ENCODE results near the gene SLC27A4.
A peak's percentile ranks its signal among the peaks of the same experiment; 100 is the strongest.
"Not testable (repeated sequence)": the region's sequence is repeated elsewhere in the genome, so short reads cannot be mapped to it uniquely, and the experiment has no call there.

Gene SLC27A4

DNA sequence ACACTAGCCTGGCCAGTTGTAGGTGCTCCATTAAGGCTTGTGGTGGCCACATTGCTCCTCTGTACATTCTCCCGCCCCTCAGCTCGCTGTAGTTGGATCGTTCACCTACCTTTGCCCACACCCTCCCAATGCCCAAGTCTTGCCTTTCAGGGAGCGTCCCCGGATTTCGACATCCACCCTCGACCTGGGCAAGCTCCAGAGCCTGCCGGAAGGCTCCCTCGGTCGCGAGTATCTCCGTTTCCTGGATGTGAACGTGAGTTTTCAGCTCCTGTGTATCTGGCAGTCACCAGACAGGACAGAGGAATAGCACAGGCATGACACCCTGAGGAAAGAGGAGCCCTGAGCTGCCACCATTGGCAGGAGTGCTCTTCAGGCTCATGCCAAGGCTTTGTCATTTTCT is 14.7 kb upstream of the SLC27A4 start:
- DNase-seq: no peak

DNA sequence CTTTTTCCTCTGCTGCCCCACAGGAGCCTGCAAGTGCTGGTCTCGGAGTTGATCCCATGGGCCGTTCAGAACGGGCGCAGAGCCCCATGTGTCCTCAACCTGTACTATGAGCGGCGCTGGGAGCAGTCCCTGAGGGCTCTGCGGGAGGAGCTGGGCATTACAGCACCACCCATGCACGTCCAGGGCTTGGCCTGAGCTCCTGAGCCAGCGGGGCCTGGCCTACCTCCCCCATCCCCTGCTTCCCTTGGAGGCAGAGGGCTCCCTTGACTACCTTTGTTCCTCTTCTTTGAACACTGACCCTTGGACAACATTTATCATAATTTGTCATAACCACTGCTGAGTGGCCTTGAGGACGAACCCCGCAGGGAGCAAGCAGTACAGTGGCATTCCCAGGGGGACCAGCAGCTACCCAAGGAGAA is 6.9 kb upstream of the SLC27A4 start:
- DNase-seq: no peak

DNA sequence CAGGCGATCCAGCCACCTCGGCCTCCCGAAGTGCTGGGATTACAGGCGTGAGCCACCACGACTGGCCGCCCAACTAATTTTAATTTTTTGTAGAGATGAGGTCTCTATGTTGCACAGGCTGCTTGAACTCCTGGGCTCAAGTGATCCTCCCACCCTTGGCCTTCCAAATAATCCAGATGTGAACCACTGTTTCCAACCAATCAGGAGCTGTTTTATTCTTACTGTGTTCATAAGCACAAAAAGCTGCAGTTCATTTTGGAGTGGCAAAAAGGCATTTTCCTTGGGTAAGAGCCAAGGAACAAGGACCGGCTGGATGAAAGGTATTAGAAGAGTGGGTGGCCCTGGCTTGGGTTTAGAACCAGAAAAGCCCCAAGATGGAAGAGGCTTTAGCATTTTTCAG is 5.2 kb upstream of the SLC27A4 start:
- DNase-seq: no peak

DNA sequence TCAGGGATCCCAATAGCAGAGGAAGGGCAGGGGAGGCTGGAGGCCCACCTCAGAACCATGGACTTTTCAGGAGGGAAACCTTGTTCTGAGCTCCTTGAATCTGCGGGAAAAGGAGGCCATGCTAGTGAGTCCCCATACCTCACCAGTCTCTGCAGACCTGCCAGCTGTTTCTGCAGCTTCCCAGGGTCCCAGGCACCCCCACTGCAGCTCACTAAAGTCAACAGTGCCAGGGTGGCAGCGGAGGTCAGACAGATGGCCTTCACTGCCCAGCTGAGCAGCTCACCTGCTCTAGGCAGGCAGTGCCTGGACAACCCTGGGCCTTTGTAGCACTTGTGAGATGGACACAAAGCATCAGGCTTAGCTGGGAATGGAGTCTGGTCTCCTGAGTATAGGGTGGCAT is 4.4 kb upstream of the SLC27A4 start:
- DNase-seq: no peak

DNA sequence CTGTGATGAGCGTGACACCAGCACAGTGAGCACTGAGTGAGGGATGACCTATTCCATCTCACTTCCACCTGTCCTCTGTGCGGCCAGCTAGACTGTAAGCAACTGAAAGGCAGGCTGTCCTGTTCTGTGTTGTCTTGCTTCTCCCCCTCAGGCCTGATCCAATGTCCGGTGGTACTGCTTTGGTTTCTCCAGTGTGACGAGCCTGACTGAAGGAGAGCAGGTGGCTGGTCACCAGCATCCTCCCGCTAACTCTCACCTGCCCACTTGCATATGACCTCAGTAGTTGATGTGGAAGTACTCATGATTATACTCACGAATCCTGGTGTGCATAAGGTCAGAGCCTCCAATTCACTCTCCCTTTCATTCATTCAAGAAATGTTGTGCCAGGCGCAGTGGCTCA is 2.4 kb upstream of the SLC27A4 start:
- no peak for DNase-seq

DNA sequence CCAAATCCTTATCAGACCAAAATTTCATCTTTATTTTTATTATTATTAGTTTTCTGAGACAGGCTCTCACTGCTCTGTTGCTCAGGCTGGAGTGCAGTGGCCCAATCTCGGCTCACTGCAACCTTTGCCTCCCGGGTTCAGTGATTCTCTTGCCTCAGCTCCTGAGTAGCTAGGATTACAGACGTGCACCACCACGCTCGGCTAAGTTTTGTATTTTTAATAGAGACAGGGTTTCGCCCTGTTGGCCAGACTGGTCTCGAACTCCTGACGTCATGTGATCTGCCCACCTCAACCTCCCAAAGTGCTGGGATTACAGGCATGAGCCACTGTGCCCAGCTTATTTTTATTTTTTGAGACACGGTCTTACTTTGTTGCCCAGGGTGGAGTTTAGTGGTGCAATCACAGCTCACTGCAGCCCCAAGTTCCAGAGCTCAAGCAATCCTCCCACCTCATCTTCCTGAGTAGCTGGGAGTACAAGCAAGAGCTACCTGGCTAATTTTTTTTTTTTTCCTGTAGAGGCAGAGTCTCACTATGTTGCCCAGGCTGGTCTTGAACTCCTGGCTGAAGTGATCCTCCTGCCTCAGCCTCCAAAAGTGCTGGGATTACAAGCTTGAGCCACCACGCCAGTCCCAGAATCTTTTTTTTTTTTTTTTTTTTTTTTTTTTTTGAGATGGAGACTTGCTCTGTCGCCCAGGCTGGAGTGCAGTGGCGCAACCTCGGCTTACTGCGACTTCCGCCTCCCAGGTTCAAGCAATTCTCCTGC is 1.3 kb upstream of the SLC27A4 start:
- DNase-seq: not testable (repeated sequence)

DNA sequence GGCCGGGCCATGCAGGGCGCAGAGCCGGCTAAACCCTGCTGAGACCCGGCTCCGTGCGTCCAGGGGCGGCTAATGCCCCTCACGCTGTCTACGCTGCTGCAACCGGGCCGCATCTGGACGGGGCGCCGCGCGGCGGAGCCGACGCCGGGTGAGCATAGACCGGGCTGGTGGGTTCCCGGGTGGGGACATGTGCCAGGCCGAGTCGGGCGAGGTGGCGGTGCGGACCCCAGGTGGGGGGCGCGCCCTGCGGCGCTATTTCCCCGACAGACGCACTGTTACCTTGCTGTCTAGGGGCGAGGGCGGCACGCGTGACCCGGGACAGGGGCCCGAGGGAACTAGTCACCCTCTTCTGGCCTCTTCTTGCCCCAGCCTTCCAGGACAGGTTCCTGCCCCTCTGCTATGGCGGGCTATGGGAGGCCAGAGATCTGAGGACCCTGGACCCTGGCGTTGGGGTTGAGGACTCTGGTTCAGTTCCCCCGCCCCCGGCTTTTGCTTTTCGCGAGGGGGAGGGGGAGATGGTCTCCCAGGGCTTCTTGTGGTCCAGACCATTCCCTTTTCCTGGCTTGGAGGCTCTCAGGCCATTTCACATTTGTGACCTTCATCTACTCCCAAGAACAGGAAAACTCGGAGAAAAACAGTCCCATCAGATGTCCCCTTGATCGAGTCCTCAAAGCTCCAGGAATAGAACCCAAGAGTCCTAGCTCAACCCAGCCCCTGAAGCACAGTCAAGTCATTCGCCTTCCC is 536 bp downstream of the SLC27A4 start:
- no peak for DNase-seq

DNA sequence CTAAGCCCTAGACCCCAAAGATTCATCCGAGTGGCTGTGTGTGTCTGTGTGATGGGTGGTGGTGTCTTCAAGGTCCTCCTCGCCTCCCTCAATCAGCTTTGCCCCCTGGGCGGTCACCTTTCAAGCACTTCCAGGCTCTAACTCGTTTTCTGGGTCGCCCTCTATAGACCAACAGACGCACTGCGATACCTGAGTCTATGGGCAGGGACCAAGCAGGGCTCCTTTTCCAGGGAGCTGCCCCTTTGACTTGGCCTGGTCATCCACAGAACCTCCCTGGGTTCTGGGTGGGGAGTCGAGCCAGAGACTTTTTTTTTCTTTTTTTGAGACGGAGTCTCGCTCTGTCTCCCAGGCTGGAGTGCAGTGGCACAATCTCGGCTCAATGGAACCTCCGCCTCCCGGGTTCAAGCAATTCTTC is 1.1 kb downstream of the SLC27A4 start:
- peak; percentile 66 for DNase-seq

DNA sequence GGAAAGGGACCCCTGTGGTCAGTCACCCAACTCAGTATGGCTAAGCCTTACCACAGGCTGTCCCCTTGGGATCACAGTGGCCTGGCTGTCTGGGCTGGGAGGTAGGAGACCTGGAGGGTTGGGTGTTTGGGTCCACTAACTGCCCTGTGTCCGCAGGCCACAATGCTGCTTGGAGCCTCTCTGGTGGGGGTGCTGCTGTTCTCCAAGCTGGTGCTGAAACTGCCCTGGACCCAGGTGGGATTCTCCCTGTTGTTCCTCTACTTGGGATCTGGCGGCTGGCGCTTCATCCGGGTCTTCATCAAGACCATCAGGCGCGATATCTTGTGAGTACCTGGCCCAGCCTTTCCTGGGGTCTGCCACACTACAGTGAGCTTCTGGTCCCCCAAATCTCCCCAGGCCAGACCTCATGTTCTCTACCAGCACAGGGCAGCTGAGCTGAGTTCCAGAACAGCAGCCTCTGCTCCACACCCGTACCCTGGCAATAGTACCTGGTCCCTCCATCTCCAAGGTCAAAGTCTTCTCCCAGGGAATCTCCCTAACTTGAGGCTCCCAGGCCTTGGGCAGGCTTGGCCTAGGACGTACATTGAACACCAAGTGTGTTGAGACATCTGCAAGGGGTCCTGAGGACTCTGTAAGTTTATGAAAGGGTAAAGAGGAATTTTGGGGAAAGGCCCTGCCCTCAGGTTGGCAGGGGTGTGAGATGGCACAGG is 2.8 kb downstream of the SLC27A4 start:
- DNase-seq: no peak

DNA sequence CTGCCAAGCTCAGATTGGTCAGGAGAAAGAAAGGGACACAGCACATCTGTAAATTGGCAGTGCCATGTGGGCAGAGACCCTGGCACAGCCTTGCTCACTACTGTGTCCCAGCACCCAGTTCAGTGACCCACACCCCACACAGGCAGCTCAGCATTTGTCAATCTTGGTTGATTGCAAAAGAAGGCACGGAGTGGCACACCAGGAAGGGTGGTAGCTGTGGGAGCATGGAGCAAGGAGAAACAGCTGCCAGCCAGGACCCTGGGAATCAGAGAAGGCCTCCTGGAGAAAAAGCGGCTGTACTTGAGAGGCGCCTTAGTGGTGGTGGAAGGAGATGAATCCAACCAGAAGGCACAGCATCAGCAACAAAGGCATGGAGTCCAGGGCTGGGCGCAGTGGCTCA is 3.5 kb downstream of the SLC27A4 start:
- DNase-seq: no peak

DNA sequence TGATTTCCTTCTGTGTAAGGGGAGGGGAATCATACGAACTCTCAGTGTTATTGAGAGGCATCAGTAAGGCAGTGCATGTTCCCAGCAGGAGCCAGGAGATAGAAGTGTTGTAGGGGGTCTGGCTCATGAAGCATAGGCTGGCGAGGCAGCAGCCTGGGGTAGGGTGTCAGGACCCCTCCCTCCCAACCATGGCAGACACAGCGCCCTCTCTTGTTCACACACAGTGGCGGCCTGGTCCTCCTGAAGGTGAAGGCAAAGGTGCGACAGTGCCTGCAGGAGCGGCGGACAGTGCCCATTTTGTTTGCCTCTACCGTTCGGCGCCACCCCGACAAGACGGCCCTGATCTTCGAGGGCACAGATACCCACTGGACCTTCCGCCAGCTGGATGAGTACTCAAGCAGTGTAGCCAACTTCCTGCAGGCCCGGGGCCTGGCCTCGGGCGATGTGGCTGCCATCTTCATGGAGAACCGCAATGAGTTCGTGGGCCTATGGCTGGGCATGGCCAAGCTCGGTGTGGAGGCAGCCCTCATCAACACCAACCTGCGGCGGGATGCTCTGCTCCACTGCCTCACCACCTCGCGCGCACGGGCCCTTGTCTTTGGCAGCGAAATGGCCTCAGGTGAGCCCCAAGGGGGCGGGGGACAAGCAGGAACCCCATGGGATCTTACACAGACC is 4.7 kb downstream of the SLC27A4 start:
- DNase-seq: no peak

DNA sequence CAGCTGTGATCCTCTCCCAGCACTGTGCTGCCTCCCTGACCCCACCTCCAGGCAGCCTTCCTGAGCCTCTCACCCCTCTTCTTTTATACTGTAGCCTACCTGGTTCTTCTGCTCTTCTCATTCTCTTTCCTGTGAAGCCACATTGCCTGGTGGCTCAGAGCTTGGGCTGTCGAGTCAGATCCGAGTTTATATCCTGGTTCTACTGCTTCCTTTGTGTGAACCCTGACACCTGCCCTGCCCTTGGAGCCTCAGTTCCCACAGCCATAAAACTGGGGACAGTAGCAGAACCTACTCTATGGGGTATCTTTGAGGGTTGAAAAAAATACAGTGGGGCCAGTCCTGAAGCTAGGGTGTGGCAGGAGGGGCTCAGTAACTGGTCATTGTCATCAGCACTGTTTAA is 8.8 kb downstream of the SLC27A4 start:
- no peak for DNase-seq

DNA sequence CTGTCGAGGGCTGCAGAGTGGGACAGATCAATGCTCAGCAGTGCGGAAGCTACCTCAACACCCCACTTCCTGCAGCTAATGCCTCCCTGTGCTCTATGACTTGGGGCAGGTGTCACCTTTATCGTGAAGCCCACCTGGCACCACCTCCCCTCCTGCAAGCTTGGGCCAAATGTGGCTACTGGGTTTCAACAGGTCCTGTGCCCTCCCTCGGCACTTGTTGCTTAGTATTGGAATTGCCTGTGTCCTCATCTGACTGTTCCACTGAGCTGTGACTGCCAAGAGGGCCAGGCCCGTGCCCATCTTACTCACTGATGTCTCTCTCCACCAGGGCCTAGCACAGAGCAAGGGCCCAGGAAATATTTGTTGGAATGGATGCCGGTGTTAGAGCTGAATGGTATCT is 9.4 kb downstream of the SLC27A4 start:
- no peak for DNase-seq

DNA sequence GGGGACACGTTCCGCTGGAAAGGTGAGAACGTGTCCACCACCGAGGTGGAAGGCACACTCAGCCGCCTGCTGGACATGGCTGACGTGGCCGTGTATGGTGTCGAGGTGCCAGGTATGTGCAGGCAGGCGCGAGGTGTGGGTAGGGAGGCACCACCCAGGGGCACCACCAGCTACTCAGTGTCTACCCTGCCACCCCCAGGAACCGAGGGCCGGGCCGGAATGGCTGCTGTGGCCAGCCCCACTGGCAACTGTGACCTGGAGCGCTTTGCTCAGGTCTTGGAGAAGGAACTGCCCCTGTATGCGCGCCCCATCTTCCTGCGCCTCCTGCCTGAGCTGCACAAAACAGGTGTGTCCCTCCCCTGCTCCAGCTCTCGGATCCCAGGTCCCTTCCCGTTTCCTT is 15.1 kb downstream of the SLC27A4 start:
- no peak for DNase-seq

DNA sequence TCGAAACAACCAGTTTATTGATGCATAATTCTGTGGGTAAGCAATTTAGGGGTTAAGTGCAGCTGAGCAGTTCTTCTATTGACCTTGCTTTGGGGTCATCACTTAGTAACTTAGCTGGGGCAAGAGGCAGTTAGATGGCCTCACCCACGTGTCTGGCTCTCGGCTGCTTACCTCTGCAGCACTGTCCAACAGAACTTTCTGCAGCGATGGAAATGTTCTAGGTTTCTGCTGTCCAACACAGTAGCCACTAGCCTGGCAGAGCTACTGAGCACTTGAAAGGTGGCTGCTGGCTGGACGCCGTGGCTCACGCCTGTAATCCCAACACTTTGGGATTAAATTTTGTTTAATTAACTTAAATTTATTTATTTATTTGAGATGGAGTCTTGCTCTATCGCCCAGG is 17.8 kb downstream of the SLC27A4 start:
- DNase-seq: no peak

DNA sequence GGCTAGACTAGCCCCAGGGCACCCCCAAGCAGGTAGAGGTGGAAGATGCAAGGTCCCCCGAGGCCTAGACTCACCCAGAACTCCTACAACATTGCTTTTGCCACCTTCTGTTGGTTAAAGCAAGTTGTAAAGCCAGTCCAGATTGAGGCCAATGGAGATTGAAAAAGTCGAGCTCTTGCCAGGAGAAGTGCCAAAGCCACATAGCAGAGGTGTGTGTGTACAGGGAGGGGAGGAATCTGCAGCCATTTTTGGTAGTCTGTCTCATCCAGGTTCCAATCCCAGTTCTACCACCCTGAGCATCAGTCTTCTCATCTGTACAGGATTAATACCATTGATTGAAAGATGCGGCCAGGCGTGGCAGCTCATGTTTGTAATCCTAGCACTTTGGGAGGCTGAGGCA is 18.5 kb downstream of the SLC27A4 start:
- no peak for DNase-seq

DNA sequence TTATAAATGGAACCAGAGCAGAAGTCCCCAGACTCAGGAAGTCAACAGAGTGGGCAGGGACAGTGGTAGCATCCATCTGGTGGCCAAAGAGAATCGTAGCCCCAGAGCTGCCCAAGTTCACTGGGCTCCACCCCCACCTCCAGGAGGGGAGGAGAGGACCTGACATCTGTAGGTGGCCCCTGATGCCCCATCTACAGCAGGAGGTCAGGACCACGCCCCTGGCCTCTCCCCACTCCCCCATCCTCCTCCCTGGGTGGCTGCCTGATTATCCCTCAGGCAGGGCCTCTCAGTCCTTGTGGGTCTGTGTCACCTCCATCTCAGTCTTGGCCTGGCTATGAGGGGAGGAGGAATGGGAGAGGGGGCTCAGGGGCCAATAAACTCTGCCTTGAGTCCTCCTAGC is 20.5 kb downstream of the SLC27A4 start:
- DNase-seq: no peak

DNA sequence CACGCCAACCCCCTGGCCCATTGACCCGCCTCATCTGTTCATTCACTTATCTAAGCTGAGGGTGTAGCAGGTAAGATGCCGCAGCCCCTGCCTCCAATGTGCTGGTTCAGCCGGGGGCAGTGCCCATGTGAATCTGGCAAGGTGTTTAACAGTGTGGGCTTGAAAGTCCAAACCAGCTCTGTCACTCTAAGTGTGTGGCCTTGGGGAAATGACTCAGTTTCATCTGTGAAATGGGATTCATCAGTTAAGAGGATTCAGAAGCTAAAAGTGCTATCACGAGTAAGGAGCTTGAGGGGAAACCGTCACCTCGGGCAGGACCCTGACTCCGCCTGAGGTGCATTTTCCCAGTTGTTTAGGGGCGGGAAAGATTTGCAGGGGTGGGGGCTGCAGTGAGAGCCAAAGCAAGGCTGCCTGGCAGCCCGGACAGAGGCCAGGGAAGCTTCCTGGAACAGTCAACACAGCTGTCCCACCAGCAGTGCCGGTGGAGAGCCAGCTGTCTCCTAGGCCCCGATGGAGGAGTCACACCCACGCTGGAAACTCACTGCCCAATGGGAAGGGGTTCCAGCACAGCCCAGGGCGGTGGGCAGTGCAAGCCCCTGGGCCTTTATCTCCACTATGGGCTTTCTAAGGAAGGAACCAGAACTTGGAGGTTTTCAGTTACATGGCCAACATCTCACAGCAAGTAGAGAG is 21.1 kb downstream of the SLC27A4 start:
- DNase-seq: no peak

DNA sequence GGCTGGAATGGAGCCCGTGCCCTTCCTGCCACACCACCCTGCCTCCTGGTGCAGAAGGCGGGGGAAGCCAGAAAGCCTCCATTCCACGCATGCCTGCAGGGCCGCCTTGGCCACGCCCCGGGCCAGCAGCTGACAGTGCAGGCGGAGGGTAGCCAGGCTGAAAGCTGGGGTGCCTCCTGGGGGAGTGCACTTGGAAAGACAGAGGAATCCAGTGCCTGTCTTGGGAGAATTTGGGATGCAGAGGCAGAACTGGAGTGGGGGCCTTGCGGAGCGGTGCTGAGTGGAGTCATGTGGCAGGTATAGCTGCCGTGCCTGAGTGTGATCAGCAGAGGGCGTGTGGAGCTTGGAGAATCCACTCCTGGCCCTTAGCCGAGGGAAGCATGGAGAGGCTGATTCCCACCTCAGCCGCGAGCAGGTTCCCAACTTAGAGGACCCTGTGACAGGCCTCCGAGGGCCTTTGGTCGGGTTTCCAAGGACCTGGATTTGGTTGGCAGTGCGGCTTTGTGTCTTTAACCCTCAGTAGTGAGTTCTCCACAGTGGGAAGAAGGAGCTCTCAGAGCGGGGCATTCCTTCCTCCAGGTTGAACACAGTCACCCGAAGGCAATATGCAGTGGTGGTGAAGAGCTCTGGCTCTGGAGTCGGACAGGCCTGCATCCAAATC is 21.8 kb downstream of the SLC27A4 start:
- DNase-seq: peak; percentile 81

DNA sequence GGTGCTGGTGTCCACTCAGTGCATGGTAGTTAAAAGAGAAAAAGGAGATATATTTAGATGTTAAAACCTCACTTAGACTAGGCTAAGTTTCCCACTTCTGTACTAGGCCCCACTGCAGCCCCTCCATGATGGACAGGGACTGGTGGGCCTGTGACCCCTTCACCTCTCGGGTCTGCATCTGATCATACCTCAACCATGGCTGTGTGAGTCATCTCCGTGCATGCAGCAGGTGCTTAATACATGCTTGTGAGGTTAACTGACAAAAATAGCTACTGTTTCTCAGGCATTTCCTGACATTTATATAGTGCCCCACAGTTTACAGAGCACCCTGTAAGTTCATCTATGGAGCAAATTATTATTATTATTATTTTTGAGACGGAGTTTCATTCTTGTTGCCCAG is 22.4 kb downstream of the SLC27A4 start:
- DNase-seq: no peak

DNA sequence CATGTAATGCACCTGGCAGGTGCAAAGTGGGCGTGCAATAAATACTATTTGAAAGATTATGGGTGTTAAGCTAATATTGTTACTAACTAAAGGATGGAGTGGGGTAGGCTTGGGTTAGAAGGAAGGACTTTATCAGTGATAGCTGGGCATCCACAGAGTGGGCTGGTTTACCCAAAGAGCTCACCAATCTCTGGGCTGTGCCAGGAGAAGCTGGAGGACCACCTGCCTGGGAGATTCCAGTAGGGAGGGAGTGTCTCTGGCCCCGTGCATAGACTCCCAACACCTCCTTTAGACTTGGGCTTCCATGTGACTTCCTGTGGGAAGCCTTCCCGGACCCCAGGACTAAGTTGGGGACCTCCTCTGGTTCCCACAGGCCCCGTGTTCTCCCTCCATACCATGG is 25.2 kb downstream of the SLC27A4 start:
- DNase-seq: no peak

DNA sequence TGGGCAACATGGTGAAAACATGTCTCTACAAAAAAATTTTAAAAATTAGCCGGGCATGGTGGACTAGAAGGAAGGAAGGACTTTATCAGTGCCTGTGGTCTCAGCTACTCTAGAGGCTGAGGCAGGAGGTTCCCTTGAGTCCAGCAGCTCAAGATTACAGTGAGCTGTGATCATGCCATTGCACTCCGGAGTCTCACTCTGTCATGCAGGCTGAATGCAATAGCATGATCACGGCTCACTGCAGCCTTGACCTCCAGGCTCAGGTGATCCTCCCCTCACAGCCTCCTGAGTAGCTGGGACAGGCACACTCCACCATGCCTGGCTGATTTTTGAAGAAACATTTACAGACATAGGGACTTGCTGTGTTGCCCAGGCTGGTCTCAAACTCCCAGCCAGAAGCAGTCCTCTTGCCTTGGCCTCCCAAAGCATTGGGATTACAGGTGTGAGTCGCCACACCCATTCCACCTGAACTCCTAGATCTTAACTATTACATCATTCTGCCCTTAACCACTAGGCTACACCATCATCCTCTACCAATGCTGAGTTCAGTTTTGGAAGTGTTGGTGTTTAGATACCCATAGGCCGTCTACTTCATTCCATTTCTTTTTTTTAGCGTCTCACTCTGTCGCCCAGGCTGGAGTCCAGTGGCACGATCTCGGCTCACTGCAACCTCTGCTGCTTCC is 28.8 kb downstream of the SLC27A4 start:
- DNase-seq: no peak
